HG03175 (cell line): ENCODE data around the gene CARS1.
"Not testable (repeated sequence)": the region's sequence is repeated elsewhere in the genome, so short reads cannot be mapped to it uniquely, and the experiment has no call there.

Experiments used
- ATAC-seq: cut with Tn5 transposase; IDR thresholded peaks from one replicate; pipeline ENCODE4 v1.9.1; 2021; ENCODE audit warnings: mild to moderate bottlenecking, moderate library complexity; ENCODE audit not compliant: unreplicated experiment

Gene CARS1

GRCh38 chr11:3090096-3090901, 33.1 kb upstream of the CARS1 start:
- ATAC-seq = no peak

GRCh38 chr11:3089236-3090061, 32.2 kb upstream of the CARS1 start:
- ATAC-seq = no peak

GRCh38 chr11:3088806-3089205, 31.6 kb upstream of the CARS1 start:
- no peak for ATAC-seq

- ATAC-seq = no peak
Measured at GRCh38 chr11:3087821-3088800, 30.9 kb upstream of the CARS1 start.

DNA sequence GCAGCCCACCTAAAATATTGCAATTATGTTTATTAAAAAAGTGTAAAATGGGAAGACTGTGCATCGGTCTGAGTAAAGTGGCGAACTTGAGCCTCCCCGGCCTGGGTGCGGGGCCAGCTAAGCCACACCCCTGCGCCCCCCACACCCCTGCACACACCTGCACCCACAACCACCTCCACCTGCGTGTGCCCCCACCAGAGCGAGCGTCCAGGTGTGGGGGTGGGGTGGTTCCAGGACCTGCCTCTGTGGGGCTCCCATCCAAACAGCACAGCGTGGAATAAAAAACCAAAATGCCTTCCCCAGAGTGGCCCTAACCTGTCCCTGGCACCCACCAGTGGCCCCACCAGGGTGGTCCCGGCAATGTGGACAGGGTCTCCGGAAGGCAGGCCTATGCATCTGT, 30.1 kb upstream of the CARS1 start:
- ATAC-seq = no peak

DNA sequence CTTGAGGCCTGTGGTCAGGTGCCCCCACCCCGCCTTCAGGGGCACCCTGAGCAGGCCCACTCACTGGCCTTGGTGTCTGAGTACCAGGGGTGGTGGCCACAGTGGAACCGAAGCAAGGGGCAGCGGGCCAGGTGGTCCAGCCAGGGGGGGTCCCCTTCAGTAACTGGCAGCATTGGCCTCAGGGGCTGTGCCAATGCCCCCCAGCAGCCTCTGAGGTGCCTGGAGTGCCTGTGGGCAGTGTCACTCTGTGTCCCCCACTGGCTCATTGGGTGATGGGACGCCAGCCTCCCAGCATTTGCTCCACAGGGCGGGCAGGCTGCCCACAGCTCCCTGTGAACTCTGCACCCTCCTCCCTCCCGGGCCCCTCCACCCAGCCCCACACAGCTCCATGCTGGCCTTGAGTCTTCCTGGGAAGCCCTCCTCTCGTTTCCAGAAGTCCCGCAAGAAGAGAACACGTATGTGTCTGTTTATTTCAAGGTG, 29.5 kb upstream of the CARS1 start:
- ATAC-seq = no peak

DNA sequence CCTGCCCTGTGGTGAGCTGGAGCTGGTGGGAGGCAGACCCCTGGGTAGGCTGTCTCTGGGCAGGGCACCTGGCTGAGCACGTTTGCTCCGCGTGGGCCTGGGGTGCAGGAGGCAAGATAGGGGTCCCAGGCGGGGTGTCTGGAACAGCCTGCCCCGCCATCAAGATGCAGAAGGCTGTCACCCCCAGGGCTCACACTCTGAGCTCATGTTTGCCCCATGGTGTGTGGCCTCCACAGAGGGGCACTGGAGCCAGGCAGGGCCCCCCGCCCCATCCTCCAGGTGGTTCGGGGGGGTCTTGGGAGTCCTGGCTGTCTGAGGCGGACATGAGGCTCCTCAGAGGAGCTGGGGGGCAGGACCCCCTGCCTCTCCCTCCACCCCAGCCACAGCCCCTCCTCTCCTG, 28.9 kb upstream of the CARS1 start:
- ATAC-seq = no peak

GRCh38 chr11:3085052-3085451, 27.8 kb upstream of the CARS1 start:
- ATAC-seq = no peak

GRCh38 chr11:3083321-3083720, 26.1 kb upstream of the CARS1 start:
- ATAC-seq = no peak

GRCh38 chr11:3081386-3081751, 24.1 kb upstream of the CARS1 start:
- no peak for ATAC-seq

GRCh38 chr11:3080733-3081385, 23.6 kb upstream of the CARS1 start:
- no peak for ATAC-seq

- no peak for ATAC-seq
Measured at GRCh38 chr11:3080104-3080503, 22.9 kb upstream of the CARS1 start.

- ATAC-seq = no peak
Measured at GRCh38 chr11:3077846-3078440, 20.7 kb upstream of the CARS1 start.

GRCh38 chr11:3077189-3077836, 20.1 kb upstream of the CARS1 start:
- no peak for ATAC-seq

GRCh38 chr11:3074912-3075589, 17.8 kb upstream of the CARS1 start:
- no peak for ATAC-seq

- ATAC-seq = no peak
Measured at GRCh38 chr11:3073029-3073435, 15.8 kb upstream of the CARS1 start.

- no peak for ATAC-seq
Measured at GRCh38 chr11:3069425-3069824, 12.2 kb upstream of the CARS1 start.

DNA sequence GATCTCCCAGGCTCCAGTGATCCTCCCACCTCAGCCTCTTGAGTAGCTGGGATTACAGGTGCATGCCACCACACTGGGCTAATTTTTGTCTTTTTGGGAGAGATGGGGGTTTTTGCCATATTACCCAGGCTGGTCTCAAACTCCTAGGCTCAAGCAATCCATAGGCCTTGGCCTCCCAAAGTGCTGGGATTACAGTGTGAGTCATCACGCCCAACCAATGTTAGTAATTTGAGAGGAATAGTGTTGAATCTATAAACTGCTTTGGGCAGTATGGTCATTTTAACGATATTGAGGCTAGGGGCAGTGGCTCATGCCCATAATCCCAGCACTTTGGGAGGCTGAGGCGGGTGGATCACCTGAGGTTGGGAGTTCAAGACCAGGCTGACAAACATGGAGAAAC, 9.1 kb upstream of the CARS1 start:
- not testable (repeated sequence) for ATAC-seq

DNA sequence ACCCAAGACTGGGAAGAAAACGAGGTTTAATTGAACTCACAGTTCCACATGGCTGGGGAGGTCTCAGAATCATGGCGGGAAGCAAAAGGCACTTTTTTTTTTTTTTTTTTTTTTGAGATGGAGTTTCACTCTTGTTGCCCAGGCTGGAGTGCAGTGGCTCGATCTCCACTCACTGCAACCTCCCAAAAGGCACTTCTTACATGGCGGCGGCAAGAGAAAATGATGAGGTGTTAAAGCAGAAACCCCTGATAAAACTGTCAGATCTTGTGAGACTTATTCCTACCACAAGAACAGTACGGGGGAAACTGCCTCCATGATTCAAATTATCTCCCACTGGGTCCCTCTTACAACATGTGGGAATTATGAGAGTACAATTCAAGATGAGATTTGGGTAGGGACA, 7.5 kb upstream of the CARS1 start:
- not testable (repeated sequence) for ATAC-seq
